Smooth muscle cell (in vitro differentiated cells): ENCODE measurements around the gene TTC3. TPM values are rescaled to one million over a fixed set of nuclear protein-coding genes. Genes with fewer than 3 reads are reported as not detected.
"Not testable (repeated sequence)": the region's sequence is repeated elsewhere in the genome, so short reads cannot be mapped to it uniquely, and the experiment has no call there.

Experiments
- DNase-seq: peaks from one replicate; lab custom pipeline; 2025; ENCODE audit not compliant: unreplicated experiment; lab: John Stamatoyannopoulos, UW
- H2AFZ ChIP-seq: fragments of 200-600 bp; sonication (generic); 2 replicates; pipeline ENCODE4 v1.6.0; 2016; ENCODE audit warnings: antibody characterized with exemption, low read depth, mild to moderate bottlenecking
- H3F3A ChIP-seq: fragments of 200-600 bp; sonication (generic); 2 replicates; pipeline ENCODE4 v1.6.0; 2017; ENCODE audit warnings: antibody characterized with exemption, low read depth
- H3K27ac ChIP-seq: fragments of 200-600 bp; sonication (generic); 2 replicates; pipeline ENCODE4 v1.5.1; 2016; ENCODE audit warnings: low read depth, mild to moderate bottlenecking
- H3K27me3 ChIP-seq: fragments of 200-600 bp; sonication (generic); 2 replicates; pipeline ENCODE4 v1.6.1; 2016; ENCODE audit warnings: low read depth, mild to moderate bottlenecking
- H3K36me3 ChIP-seq: fragments of 200-600 bp; sonication (generic); 2 replicates; pipeline ENCODE4 v1.5.1; 2016; ENCODE audit warnings: low read depth
- H3K4me1 ChIP-seq: fragments of 200-600 bp; sonication (generic); 2 replicates; pipeline ENCODE4 v1.5.1; 2016; ENCODE audit warnings: low read depth
- H3K4me2 ChIP-seq: fragments of 200-600 bp; sonication (generic); 2 replicates; pipeline ENCODE4 v1.6.0; 2016; ENCODE audit warnings: mild to moderate bottlenecking
- H3K4me3 ChIP-seq: fragments of 200-600 bp; sonication (generic); 2 replicates; pipeline ENCODE4 v1.5.1; 2016; ENCODE audit warnings: mild to moderate bottlenecking
- H3K79me2 ChIP-seq: fragments of 200-600 bp; sonication (generic); 2 replicates; pipeline ENCODE4 v1.6.0; 2016; ENCODE audit warnings: low read depth, mild to moderate bottlenecking
- H3K9ac ChIP-seq: fragments of 200-600 bp; sonication (generic); 2 replicates; pipeline ENCODE4 v1.6.0; 2016; ENCODE audit warnings: low read depth
- H3K9me3 ChIP-seq: fragments of 200-600 bp; sonication (generic); replicated peaks from 2 replicates; pipeline ENCODE4 v1.5.1; 2016; ENCODE audit warnings: low read depth
- H4K20me1 ChIP-seq: fragments of 200-600 bp; sonication (generic); 2 replicates; pipeline ENCODE4 v1.6.0; 2016; ENCODE audit warnings: low read depth
- CTCF ChIP-seq: fragments of 200-600 bp; sonication (generic); IDR thresholded peaks from 2 replicates; pipeline ENCODE4 v1.5.1; 2017; ENCODE audit warnings: borderline replicate concordance, mild to moderate bottlenecking, antibody characterized with exemption; ENCODE audit not compliant: insufficient read depth, poor library complexity, severe bottlenecking
- WGBS: methylation state at CpG from one replicate; pipeline ENCODE4 v1.1.7; 2016; ENCODE audit warnings: low lambda C conversion rate; 5-methylcytosine and 5-hydroxymethylcytosine counted together
- polyA plus RNA-seq: library from polyadenylated mRNA; unstranded; fragments of >200 nt; fragmentation: Nextera tagmentation; extraction: Ambion mirVana; gene quantifications from 2 replicates; pipeline ENCODE4 v1.2.1, GENCODE V29; 2016
- total RNA-seq: library from RNA; depleted of rRNA; stranded (reverse); fragments of >200 nt; gene quantifications from 2 replicates; pipeline ENCODE4 v1.2.3, GENCODE V29; 2014

Gene TTC3
- total and polyA plus RNA-seq, 2 experiments from 2014 or later: 193 to 224 TPM

GRCh38 chr21:37032293-37032692 is 40.8 kb upstream of the TTC3 start:
- TF ChIP-seq CTCF: no peak
- no peaks in the 10 kb centered on the region for H3K27me3 ChIP-seq
- H3K4me3 ChIP-seq: no peak overlapping the region
- H3K79me2 ChIP-seq: no peaks in the 10 kb centered on the region
- WGBS: 88% methylated on average over 5 of the region's 5 CpGs
- no peaks in the 10 kb centered on the region for H3K9me3 ChIP-seq
- H2AFZ ChIP-seq: no peak overlapping the region
- H3F3A ChIP-seq: no peaks in the 10 kb centered on the region
- DNase-seq: no peak
- no peak overlapping the region for H3K27ac ChIP-seq
- no peak overlapping the region for H3K4me2 ChIP-seq
- no peaks in the 10 kb centered on the region for H3K36me3 ChIP-seq
- H4K20me1 ChIP-seq: no peaks in the 10 kb centered on the region
- no peaks in the 10 kb centered on the region for H3K4me1 ChIP-seq
- H3K9ac ChIP-seq: no peak overlapping the region

DNA sequence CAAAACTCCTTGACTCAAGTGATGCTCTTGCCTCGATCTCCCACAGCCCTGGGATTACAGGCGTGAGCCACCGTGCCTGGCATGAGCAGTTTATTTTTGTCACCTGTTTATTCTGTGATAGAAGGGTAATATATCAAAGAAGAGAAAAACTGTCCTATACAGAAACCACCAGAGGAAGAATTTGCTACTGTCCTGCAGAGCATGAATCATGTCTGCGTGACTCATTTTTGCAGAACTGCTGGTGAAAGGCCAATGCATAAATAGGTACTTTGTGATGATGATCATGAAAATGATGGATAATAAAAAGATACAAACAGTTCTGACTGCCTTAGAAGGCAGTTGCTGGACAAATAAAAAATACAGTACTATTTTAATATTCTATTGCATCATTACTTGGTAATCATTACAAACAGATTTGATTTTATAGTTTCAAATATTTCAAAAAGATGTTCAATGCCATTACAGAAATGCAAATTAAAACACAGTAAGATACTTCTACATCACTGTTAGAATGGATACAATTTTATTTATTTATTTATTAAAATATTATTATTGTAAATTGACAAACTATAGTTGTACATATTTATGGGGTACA is 40.1 kb upstream of the TTC3 start:
- 54% methylated on average over 4 of the region's 4 CpGs for WGBS
- H3K4me2 ChIP-seq: no peak overlapping the region

DNA sequence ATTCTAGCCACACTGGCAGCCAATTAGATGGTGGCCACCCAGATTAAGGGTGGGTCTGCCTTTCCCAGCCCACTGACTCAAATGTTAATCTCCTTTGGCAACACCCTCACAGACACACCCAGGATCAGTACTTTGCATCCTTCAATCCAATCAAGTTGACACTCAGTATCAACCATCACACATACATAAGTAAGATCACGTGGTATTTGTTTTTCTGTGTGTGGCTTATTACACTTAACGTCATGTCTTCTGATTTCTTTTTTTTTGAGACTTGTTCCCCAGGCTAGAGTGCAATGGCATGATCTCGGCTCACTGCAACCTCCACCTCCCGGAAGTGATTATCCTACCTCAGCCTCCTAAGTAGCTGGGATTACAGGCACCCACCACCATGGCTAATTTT is 38.7 kb upstream of the TTC3 start:
- WGBS: 74% methylated on average over 4 of the region's 4 CpGs
- not testable (repeated sequence) for H3K36me3 ChIP-seq, H3K79me2 ChIP-seq, H3K9ac ChIP-seq, H3K4me1 ChIP-seq, H3F3A ChIP-seq, DNase-seq, H3K4me3 ChIP-seq, H3K4me2 ChIP-seq, H3K27ac ChIP-seq, H3K27me3 ChIP-seq, H3K9me3 ChIP-seq, H2AFZ ChIP-seq, H4K20me1 ChIP-seq

More for the DNA sequence above, 40.1 kb upstream of the TTC3 start:
- H3K9ac ChIP-seq: no peak overlapping the region
- no peak for TF ChIP-seq CTCF
- DNase-seq: no peak
- H3K9me3 ChIP-seq: no peaks in the 10 kb centered on the region
- no peak overlapping the region for H3K4me3 ChIP-seq
- H3K27me3 ChIP-seq: no peaks in the 10 kb centered on the region
- H3F3A ChIP-seq: no peaks in the 10 kb centered on the region
- H4K20me1 ChIP-seq: no peaks in the 10 kb centered on the region
- H3K27ac ChIP-seq: no peak overlapping the region
- no peak overlapping the region for H2AFZ ChIP-seq
- H3K4me1 ChIP-seq: no peaks in the 10 kb centered on the region
- H3K79me2 ChIP-seq: no peaks in the 10 kb centered on the region
- no peaks in the 10 kb centered on the region for H3K36me3 ChIP-seq

GRCh38 chr21:37036177-37036576 is 36.9 kb upstream of the TTC3 start:
- Histone ChIP-seq H3K9ac (no peak overlapping the region), H3F3A (no peaks in the 10 kb centered on the region), H3K4me2 (no peak overlapping the region), H3K4me1 (no peaks in the 10 kb centered on the region), H4K20me1 (no peaks in the 10 kb centered on the region), H3K79me2 (no peaks in the 10 kb centered on the region), H3K36me3 (no peaks in the 10 kb centered on the region), H3K4me3 (no peak overlapping the region), H3K27ac (no peak overlapping the region), H3K27me3 (no peaks in the 10 kb centered on the region), H3K9me3 (no peaks in the 10 kb centered on the region), H2AFZ (no peak overlapping the region)
- DNase-seq: no peak
- WGBS: 92% methylated on average over 4 of the region's 4 CpGs
- TF ChIP-seq CTCF: no peak
